RWPE2 (cell line): ENCODE results near the gene TBK1.

Source experiments
- ATAC-seq: fragments of 200-7000 bp; cut with Tn5 transposase; 3 replicates; pipeline ENCODE4 v1.9.1; 2021; ENCODE audit warnings: low read depth
- DNase-seq: peaks from one replicate; pipeline ENCODE4 v3.0.0-alpha.2; 2020; ENCODE audit warnings: low spot score
- H3K27ac ChIP-seq: fragments of 450-650 bp; 2 replicates; pipeline ENCODE4 v1.5.1; 2017; ENCODE audit warnings: mild to moderate bottlenecking; ENCODE audit not compliant: poor library complexity, severe bottlenecking
- H3K27me3 ChIP-seq: fragments of 250-450 bp; sonication (Bioruptor Pico); 2 replicates; pipeline ENCODE4 v1.5.1; 2021; ENCODE audit warnings: mild to moderate bottlenecking, moderate library complexity; ENCODE audit not compliant: insufficient read depth, poor library complexity, severe bottlenecking
- H3K36me3 ChIP-seq: fragments of 250-450 bp; sonication (Bioruptor Pico); 2 replicates; pipeline ENCODE4 v1.5.1; 2020; ENCODE audit warnings: low read depth, mild to moderate bottlenecking, moderate library complexity
- H3K4me1 ChIP-seq: fragments of 250-450 bp; sonication (Bioruptor Pico); 2 replicates; pipeline ENCODE4 v1.5.1; 2021; ENCODE audit warnings: mild to moderate bottlenecking, moderate library complexity; ENCODE audit not compliant: insufficient read depth, poor library complexity, severe bottlenecking
- H3K4me3 ChIP-seq: fragments of 250-450 bp; sonication (Bioruptor Pico); 2 replicates; pipeline ENCODE4 v1.5.1; 2021; ENCODE audit warnings: mild to moderate bottlenecking, moderate library complexity; ENCODE audit not compliant: severe bottlenecking
- H3K9me3 ChIP-seq: fragments of 250-450 bp; sonication (Bioruptor Pico); 2 replicates; pipeline ENCODE4 v1.5.1; 2021; ENCODE audit warnings: mild to moderate bottlenecking, moderate library complexity; ENCODE audit not compliant: severe bottlenecking
- TF ChIP-seq, protein P1 (sequence below): fragments of 450-650 bp; IDR thresholded peaks from one replicate; pipeline ENCODE4 v1.5.1; 2017; ENCODE audit warnings: mild to moderate bottlenecking, moderate library complexity; ENCODE audit not compliant: poor library complexity, severe bottlenecking

TBK1 gene

DNA sequence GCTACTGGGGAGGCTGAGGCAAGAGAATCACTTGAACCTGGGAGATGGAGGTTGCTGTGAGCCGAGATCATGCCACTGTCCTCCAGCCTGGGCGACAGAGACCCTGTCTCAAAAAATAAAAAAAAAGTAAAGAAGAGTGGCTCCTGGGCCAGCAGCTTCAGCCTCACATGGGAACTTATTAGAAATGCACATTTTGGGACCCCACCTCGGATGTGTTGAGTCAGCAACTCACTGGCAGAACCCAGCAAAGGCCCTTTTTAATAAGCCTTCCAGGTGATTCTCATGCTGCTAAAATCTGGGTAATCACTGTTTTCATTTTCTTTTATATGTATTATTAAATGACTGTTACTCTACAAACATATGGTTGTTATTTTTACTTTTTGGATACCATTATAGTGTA, 41.6 kb downstream of the TBK1 start:
- no peak for ATAC-seq
- Histone ChIP-seq H3K27me3 (no peaks in the 10 kb centered on the region), H3K4me1 (no peaks in the 10 kb centered on the region), H3K36me3 (peaks cover 88% of the 10 kb centered on the region), H3K4me3 (no peak overlapping the region), H3K9me3 (no peaks in the 10 kb centered on the region), H3K27ac (no peak overlapping the region)
- TF ChIP-seq, protein P1, sequence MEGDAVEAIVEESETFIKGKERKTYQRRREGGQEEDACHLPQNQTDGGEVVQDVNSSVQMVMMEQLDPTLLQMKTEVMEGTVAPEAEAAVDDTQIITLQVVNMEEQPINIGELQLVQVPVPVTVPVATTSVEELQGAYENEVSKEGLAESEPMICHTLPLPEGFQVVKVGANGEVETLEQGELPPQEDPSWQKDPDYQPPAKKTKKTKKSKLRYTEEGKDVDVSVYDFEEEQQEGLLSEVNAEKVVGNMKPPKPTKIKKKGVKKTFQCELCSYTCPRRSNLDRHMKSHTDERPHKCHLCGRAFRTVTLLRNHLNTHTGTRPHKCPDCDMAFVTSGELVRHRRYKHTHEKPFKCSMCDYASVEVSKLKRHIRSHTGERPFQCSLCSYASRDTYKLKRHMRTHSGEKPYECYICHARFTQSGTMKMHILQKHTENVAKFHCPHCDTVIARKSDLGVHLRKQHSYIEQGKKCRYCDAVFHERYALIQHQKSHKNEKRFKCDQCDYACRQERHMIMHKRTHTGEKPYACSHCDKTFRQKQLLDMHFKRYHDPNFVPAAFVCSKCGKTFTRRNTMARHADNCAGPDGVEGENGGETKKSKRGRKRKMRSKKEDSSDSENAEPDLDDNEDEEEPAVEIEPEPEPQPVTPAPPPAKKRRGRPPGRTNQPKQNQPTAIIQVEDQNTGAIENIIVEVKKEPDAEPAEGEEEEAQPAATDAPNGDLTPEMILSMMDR, result no peak
- no peak for DNase-seq

DNA sequence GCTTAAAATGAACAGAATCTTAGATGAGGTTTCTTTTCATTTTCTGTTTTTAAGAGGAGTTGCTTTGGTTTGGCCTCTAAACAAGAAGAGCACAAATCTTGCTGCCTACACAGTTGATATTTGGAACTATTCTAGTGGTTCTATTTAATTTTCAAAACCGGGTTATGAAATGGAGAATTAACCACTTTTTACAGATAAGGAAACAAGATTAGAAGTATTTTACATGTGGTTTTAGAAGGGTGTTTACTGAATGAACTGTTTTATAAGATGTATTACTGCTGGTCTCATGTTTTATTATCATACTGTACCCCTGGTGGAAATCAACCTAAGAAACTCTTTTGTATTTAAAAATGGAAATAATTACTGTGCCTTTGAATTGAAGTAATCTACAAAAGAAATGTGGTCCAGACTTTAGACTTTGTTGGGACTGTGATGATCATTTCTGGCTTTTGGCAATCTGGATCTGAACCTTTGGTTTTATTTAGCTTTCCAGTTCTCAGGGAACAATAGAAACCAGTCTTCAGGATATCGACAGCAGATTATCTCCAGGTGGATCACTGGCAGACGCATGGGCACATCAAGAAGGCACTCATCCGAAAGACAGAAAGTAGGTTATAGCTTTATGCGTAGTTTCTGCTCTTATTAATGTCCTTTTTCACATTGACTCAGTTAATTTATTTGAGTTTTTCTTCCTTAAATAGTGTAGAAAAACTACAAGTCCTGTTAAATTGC, 43.2 kb downstream of the TBK1 start:
- TF ChIP-seq, protein P1, result no peak
- no peaks in the 10 kb centered on the region for H3K27me3 ChIP-seq
- no peak for ATAC-seq
- DNase-seq, result no peak
- H3K4me1 ChIP-seq, result no peaks in the 10 kb centered on the region
- peaks cover 87% of the 10 kb centered on the region for H3K36me3 ChIP-seq
- H3K4me3 ChIP-seq, result no peak overlapping the region
- H3K27ac ChIP-seq, result no peak overlapping the region
- H3K9me3 ChIP-seq, result no peaks in the 10 kb centered on the region

DNA sequence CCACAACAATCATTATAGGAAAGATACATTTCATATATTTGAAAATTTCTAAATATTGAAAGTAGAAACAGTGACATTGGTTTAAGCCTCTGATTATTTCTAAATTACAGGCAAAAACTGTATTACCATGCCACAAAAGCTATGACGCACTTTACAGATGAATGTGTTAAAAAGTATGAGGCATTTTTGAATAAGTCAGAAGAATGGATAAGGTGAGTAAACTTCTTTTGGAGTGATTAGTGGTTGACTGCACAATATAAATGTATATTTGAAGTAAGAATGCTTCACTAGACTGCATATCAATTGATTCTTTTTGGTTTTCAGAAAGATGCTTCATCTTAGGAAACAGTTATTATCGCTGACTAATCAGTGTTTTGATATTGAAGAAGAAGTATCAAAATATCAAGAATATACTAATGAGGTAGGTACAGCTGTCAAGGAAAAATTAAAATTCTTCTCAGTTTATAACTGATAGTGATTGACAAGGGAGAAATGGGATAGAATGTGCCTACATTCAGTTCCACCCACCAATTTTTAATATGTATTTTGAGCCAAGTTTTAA, 45.0 kb downstream of the TBK1 start:
- Histone ChIP-seq H3K36me3 (peaks cover 85% of the 10 kb centered on the region), H3K27me3 (no peaks in the 10 kb centered on the region)
- no peak for DNase-seq

DNA sequence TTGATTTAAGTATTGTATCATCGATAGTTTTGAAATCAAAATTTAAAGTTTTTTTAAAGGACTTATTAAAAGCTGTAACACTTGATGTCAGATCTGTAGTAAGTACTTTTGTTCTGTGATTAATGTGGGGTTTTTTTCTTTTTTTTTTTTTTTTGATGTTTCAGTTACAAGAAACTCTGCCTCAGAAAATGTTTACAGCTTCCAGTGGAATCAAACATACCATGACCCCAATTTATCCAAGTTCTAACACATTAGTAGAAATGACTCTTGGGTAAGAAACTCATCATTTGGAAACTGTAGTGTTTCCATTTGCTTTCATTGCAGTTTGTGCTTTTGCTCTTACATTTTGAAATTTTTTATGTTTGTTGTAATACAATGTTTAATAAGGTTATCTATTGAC, 45.6 kb downstream of the TBK1 start:
- DNase-seq (no peak), ATAC-seq (no peak)
- H3K4me3 ChIP-seq, result no peak overlapping the region
- peaks cover 85% of the 10 kb centered on the region for H3K36me3 ChIP-seq
- H3K9me3 ChIP-seq, result no peaks in the 10 kb centered on the region
- TF ChIP-seq, protein P1, result no peak
- H3K27me3 ChIP-seq, result no peaks in the 10 kb centered on the region
- H3K4me1 ChIP-seq, result no peaks in the 10 kb centered on the region
- H3K27ac ChIP-seq, result no peak overlapping the region

More for the DNA sequence above, 45.0 kb downstream of the TBK1 start:
- Histone ChIP-seq H3K4me3 (no peak overlapping the region), H3K4me1 (no peaks in the 10 kb centered on the region), H3K9me3 (no peaks in the 10 kb centered on the region), H3K27ac (no peak overlapping the region)
- no peak for ATAC-seq
- TF ChIP-seq, protein P1, result no peak

DNA sequence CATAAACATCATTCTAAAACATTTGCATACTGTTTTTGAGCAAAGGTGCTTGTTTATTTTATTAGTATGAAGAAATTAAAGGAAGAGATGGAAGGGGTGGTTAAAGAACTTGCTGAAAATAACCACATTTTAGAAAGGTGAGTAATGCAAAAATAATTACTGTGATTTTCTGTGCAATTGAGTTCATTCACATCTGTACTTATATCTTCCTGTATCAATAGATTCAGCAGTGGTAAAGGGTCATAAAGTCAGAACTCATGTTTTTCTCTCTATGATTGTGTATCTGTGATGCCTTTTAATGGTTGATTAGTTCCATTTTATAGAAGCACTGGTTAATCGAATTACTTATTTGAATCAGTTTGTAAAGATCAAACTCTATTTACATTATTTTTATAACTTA, 46.0 kb downstream of the TBK1 start:
- no peaks in the 10 kb centered on the region for H3K27me3 ChIP-seq
- no peak overlapping the region for H3K4me3 ChIP-seq
- ATAC-seq (no peak), DNase-seq (no peak)
- H3K4me1 ChIP-seq, result no peaks in the 10 kb centered on the region
- H3K27ac ChIP-seq, result no peak overlapping the region
- TF ChIP-seq, protein P1, result no peak
- no peaks in the 10 kb centered on the region for H3K9me3 ChIP-seq
- peaks cover 88% of the 10 kb centered on the region for H3K36me3 ChIP-seq
